IPS-18a (cell line): ENCODE measurements around the gene NRG4.

ENCODE experiments used
- H3K27ac ChIP-seq: one replicate; pipeline ENCODE4 v1.5.1; 2013; ENCODE audit warnings: low read length
- H3K27me3 ChIP-seq: one replicate; pipeline ENCODE4 v1.6.1; 2013; ENCODE audit warnings: mild to moderate bottlenecking, low read length; ENCODE audit not compliant: control insufficient read depth, insufficient read depth
- H3K36me3 ChIP-seq: one replicate; pipeline ENCODE4 v1.6.1; 2013; ENCODE audit warnings: low read depth, low read length; ENCODE audit not compliant: control insufficient read depth
- H3K4me1 ChIP-seq: one replicate; pipeline ENCODE4 v1.6.1; 2013; ENCODE audit warnings: low read depth, low read length; ENCODE audit not compliant: control insufficient read depth
- H3K4me3 ChIP-seq: one replicate; pipeline ENCODE4 v1.5.1; 2013; ENCODE audit warnings: low read length
- H3K9ac ChIP-seq: one replicate; pipeline ENCODE4 v1.6.1; 2013; ENCODE audit warnings: mild to moderate bottlenecking, low read length, moderate library complexity
- H3K9me3 ChIP-seq: one replicate; pipeline ENCODE4 v1.6.1; 2013; ENCODE audit warnings: low read depth, low read length; ENCODE audit not compliant: control insufficient read depth

Gene NRG4

GRCh38 chr15:75891895-75892294, 120.3 kb downstream of the NRG4 start:
- no peak overlapping the region for H3K9ac ChIP-seq
- H3K4me1 ChIP-seq = no peaks in the 10 kb centered on the region
- H3K4me3 ChIP-seq = no peak overlapping the region
- H3K9me3 ChIP-seq = no peaks in the 10 kb centered on the region
- peaks cover 26% of the 10 kb centered on the region for H3K36me3 ChIP-seq
- no peaks in the 10 kb centered on the region for H3K27me3 ChIP-seq
- H3K27ac ChIP-seq = no peak overlapping the region
